Neural cell (in vitro differentiated cells): ENCODE data around the gene NR4A3. TPM values are rescaled to one million over a fixed set of nuclear protein-coding genes. Genes with fewer than 3 reads are reported as not detected.

Source experiments
- H2AFZ ChIP-seq: fragments of 200-600, 300-800 bp; sonication (generic), shearing (Covaris generic); 2 replicates; pipeline ENCODE4 v1.6.0; 2014; ENCODE audit warnings: low read depth, mild to moderate bottlenecking, antibody characterized with exemption, low read length, moderate library complexity
- H3F3A ChIP-seq: fragments of 200-600 bp; shearing (Covaris generic); 2 replicates; pipeline ENCODE4 v1.6.1; 2016; ENCODE audit warnings: mild to moderate bottlenecking, moderate library complexity, mixed read lengths, antibody characterized with exemption, low read length; ENCODE audit not compliant: insufficient read depth, poor library complexity, severe bottlenecking
- H3K27ac ChIP-seq: fragments of 200-600, 300-800 bp; sonication (generic), shearing (Covaris generic); 2 replicates; pipeline ENCODE4 v1.5.1; 2014; ENCODE audit warnings: mild to moderate bottlenecking, low read length, moderate library complexity
- H3K27me3 ChIP-seq: fragments of 300-800, 200-600 bp; sonication (generic), shearing (Covaris generic); 2 replicates; pipeline ENCODE4 v1.6.0; 2014; ENCODE audit warnings: mild to moderate bottlenecking, low read depth, low read length, moderate library complexity; ENCODE audit not compliant: insufficient read depth
- H3K36me3 ChIP-seq: fragments of 300-800, 200-600 bp; sonication (generic), shearing (Covaris generic); 2 replicates; pipeline ENCODE4 v1.5.1; 2014; ENCODE audit warnings: mild to moderate bottlenecking, antibody characterized with exemption, low read length, moderate library complexity; ENCODE audit not compliant: insufficient read depth
- H3K4me2 ChIP-seq: fragments of 300-800, 200-600 bp; sonication (generic), shearing (Covaris generic); 2 replicates; pipeline ENCODE4 v1.6.0; 2014; ENCODE audit warnings: mild to moderate bottlenecking, low read length
- H3K4me3 ChIP-seq: fragments of 300-800, 200-600 bp; sonication (generic), shearing (Covaris generic); 2 replicates; pipeline ENCODE4 v1.5.1; 2014; ENCODE audit warnings: mild to moderate bottlenecking, low read length, moderate library complexity
- H3K79me2 ChIP-seq: fragments of 200-600 bp; shearing (Covaris generic); replicated peaks from 2 replicates; pipeline ENCODE4 v1.6.0; 2014; ENCODE audit warnings: mild to moderate bottlenecking, low read length, moderate library complexity; ENCODE audit not compliant: insufficient read depth
- H3K9ac ChIP-seq: fragments of 300-800, 200-600 bp; sonication (generic), shearing (Covaris generic); 2 replicates; pipeline ENCODE4 v1.6.1; 2016; ENCODE audit warnings: mild to moderate bottlenecking, low read length, mixed read lengths
- H3K9me2 ChIP-seq: fragments of 200-600 bp; shearing (Covaris generic); 2 replicates; pipeline ENCODE4 v1.6.1; 2016; ENCODE audit warnings: mild to moderate bottlenecking, low read length, mixed read lengths; ENCODE audit not compliant: insufficient read depth
- H3K9me3 ChIP-seq: fragments of 200-600, 300-800 bp; sonication (generic), shearing (Covaris generic); 2 replicates; pipeline ENCODE4 v1.6.1; 2016; ENCODE audit warnings: mild to moderate bottlenecking, mixed run types, low read length, moderate library complexity, mixed read lengths
- H4K20me1 ChIP-seq: fragments of 200-600 bp; shearing (Covaris generic); 2 replicates; pipeline ENCODE4 v1.6.1; 2016; ENCODE audit warnings: mild to moderate bottlenecking, mixed run types; ENCODE audit not compliant: insufficient read depth
- CTCF ChIP-seq: fragments of 450-650 bp; IDR thresholded peaks from 2 replicates; pipeline ENCODE4 v1.5.1; 2014; ENCODE audit warnings: antibody characterized with exemption, mild to moderate bottlenecking, moderate library complexity; ENCODE audit not compliant: poor library complexity, severe bottlenecking
- EP300 ChIP-seq: fragments of 450-650 bp; conservative IDR thresholded peaks from 2 replicates; pipeline ENCODE4 v1.6.1; 2014; ENCODE audit warnings: antibody characterized with exemption, mild to moderate bottlenecking, moderate library complexity; ENCODE audit not compliant: poor library complexity, severe bottlenecking
- EZH2 ChIP-seq: fragments of 200-600, 300-800 bp; shearing (Covaris generic), sonication (generic); IDR thresholded peaks from 2 replicates; pipeline ENCODE4 v1.6.1; 2014; ENCODE audit warnings: antibody characterized with exemption, low read length, borderline replicate concordance, mild to moderate bottlenecking; ENCODE audit not compliant: insufficient read depth, poor library complexity, severe bottlenecking
- MXI1 ChIP-seq: fragments of 450-650 bp; conservative IDR thresholded peaks from 2 replicates; pipeline ENCODE4 v1.6.1; 2014; ENCODE audit warnings: antibody characterized with exemption, mild to moderate bottlenecking; ENCODE audit not compliant: poor library complexity, severe bottlenecking
- POLR2AphosphoS5 ChIP-seq: IDR thresholded peaks from 2 replicates; pipeline ENCODE4 v1.6.1; 2012
- RAD21 ChIP-seq: fragments of 450-650 bp; conservative IDR thresholded peaks from 2 replicates; pipeline ENCODE4 v1.6.1; 2014; ENCODE audit warnings: antibody characterized with exemption, mild to moderate bottlenecking, moderate library complexity
- SMC3 ChIP-seq: fragments of 450-650 bp; conservative IDR thresholded peaks from 2 replicates; pipeline ENCODE4 v1.6.1; 2014; ENCODE audit warnings: antibody characterized with exemption, mild to moderate bottlenecking, moderate library complexity; ENCODE audit not compliant: poor library complexity
- TAF1 ChIP-seq: IDR thresholded peaks from 2 replicates; pipeline ENCODE4 v1.6.1; 2012; ENCODE audit warnings: low read depth
- polyA plus RNA-seq: library from polyadenylated mRNA; depleted of rRNA; stranded (reverse); fragments of >200 nt; gene quantifications from 2 replicates; pipeline ENCODE4 v1.2.3, GENCODE V29; 2014
- TF ChIP-seq, protein P1 (sequence below): IDR thresholded peaks from 2 replicates; pipeline ENCODE4 v1.6.1; 2012; ENCODE audit warnings: borderline replicate concordance

The NR4A3 gene
- polyA plus RNA-seq, 1 donor from 2014 or later: 2.7 TPM

- Histone ChIP-seq H3K79me2 (no peaks in the 10 kb centered on the region), H3K9ac (no peak overlapping the region), H3K4me3 (no peak overlapping the region), H3K36me3 (no peaks in the 10 kb centered on the region), H4K20me1 (no peaks in the 10 kb centered on the region), H3F3A (no peaks in the 10 kb centered on the region), H3K9me2 (no peaks in the 10 kb centered on the region), H3K4me2 (no peak overlapping the region), H3K27ac (no peak overlapping the region), H3K9me3 (no peaks in the 10 kb centered on the region), H2AFZ (no peak overlapping the region), H3K27me3 (no peaks in the 10 kb centered on the region)
- TF ChIP-seq, protein P1, sequence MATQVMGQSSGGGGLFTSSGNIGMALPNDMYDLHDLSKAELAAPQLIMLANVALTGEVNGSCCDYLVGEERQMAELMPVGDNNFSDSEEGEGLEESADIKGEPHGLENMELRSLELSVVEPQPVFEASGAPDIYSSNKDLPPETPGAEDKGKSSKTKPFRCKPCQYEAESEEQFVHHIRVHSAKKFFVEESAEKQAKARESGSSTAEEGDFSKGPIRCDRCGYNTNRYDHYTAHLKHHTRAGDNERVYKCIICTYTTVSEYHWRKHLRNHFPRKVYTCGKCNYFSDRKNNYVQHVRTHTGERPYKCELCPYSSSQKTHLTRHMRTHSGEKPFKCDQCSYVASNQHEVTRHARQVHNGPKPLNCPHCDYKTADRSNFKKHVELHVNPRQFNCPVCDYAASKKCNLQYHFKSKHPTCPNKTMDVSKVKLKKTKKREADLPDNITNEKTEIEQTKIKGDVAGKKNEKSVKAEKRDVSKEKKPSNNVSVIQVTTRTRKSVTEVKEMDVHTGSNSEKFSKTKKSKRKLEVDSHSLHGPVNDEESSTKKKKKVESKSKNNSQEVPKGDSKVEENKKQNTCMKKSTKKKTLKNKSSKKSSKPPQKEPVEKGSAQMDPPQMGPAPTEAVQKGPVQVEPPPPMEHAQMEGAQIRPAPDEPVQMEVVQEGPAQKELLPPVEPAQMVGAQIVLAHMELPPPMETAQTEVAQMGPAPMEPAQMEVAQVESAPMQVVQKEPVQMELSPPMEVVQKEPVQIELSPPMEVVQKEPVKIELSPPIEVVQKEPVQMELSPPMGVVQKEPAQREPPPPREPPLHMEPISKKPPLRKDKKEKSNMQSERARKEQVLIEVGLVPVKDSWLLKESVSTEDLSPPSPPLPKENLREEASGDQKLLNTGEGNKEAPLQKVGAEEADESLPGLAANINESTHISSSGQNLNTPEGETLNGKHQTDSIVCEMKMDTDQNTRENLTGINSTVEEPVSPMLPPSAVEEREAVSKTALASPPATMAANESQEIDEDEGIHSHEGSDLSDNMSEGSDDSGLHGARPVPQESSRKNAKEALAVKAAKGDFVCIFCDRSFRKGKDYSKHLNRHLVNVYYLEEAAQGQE: no peak
- TF ChIP-seq EP300: no peak
- TF ChIP-seq RAD21: no peak
- no peak for TF ChIP-seq MXI1
- TF ChIP-seq TAF1: no peak
- no peak for TF ChIP-seq SMC3
- no peak for TF ChIP-seq EZH2
- no peak for TF ChIP-seq CTCF
- no peak for TF ChIP-seq POLR2AphosphoS5
Measured at GRCh38 chr9:99787556-99787955, 34.1 kb upstream of the NR4A3 start.

DNA sequence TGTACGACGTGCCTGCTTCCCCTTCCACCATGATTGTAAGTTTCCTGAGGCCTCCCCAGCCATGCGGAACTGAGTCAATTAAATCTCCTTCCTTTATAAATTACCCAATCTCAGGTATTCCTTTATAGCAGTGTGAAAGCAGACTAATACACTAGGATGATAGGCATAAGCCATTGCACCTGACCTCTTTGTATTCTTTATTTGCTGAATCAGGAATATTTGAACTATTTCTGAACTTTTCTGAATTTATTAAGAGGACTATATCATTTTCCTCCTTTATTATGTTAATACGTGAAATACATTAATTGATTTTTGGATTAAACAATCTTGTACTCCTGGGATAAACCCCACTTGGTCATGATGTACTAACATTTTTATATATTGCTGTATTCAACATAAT lies 28.2 kb upstream of the NR4A3 start:
- H3K4me3 ChIP-seq: no peak overlapping the region
- H3K79me2 ChIP-seq: no peaks in the 10 kb centered on the region
- no peaks in the 10 kb centered on the region for H3K9me3 ChIP-seq
- H3K27me3 ChIP-seq: no peaks in the 10 kb centered on the region
- no peak for TF ChIP-seq TAF1
- TF ChIP-seq RAD21: no peak
- no peak for TF ChIP-seq EZH2
- no peak for TF ChIP-seq CTCF
- no peak for TF ChIP-seq SMC3
- TF ChIP-seq, protein P1: no peak
- no peak for TF ChIP-seq MXI1
- TF ChIP-seq POLR2AphosphoS5: no peak
- no peak for TF ChIP-seq EP300
- H3K36me3 ChIP-seq: no peaks in the 10 kb centered on the region
- H3K9ac ChIP-seq: no peak overlapping the region
- H3K9me2 ChIP-seq: no peaks in the 10 kb centered on the region
- H3K4me2 ChIP-seq: no peak overlapping the region
- no peaks in the 10 kb centered on the region for H3F3A ChIP-seq
- no peak overlapping the region for H3K27ac ChIP-seq
- no peaks in the 10 kb centered on the region for H4K20me1 ChIP-seq
- no peak overlapping the region for H2AFZ ChIP-seq
